Peyer's patch (tissue), 4 donors: Measurements from ENCODE around the gene TEAD4.

Source experiments
- CTCF ChIP-seq, 6 experiments: fragments of 450-650 bp in 4 of 6; fragments of 200-600 bp in 2 of 6; sonication (generic) in 1 of 6; IDR thresholded peaks; one replicate each; pipeline ENCODE4 v1.5.1; 2017 to 2019; ENCODE audit warnings: antibody characterized with exemption in 6 of 6, mild to moderate bottlenecking in 3 of 6, moderate library complexity in 1 of 6
- POLR2A ChIP-seq, 2 donors: fragments of 450-650 bp; IDR thresholded peaks; one replicate each; pipeline ENCODE4 v1.5.1; 2017; ENCODE audit warnings: antibody characterized with exemption in 2 of 2, mild to moderate bottlenecking in 2 of 2, moderate library complexity in 2 of 2

GRCh38 chr12:2984249-2984648, 25.1 kb downstream of the TEAD4 start:
- TF ChIP-seq CTCF (IDR thresholded peaks at IDR 0.05) (no peak), POLR2A (IDR thresholded peaks at IDR 0.05) (no peak)
